Osteocyte (in vitro differentiated cells): ENCODE results near the gene HOTAIR. TPM values are rescaled to one million over a fixed set of nuclear protein-coding genes. Genes with fewer than 3 reads are reported as not detected.

Experiments
- DNase-seq: peaks from one replicate; pipeline ENCODE4 v3.0.0; 2021; ENCODE audit warnings: mixed read lengths; ENCODE audit not compliant: unreplicated experiment; ENCODE audit errors: extremely low spot score
- H3K27ac Mint-ChIP-seq: one replicate; pipeline ENCODE4 v1.8.0; 2021; ENCODE audit warnings: mild to moderate bottlenecking, mixed read lengths; ENCODE audit not compliant: unreplicated experiment
- H3K27me3 Mint-ChIP-seq: one replicate; pipeline ENCODE4 v1.8.0; 2021; ENCODE audit warnings: mixed read lengths; ENCODE audit not compliant: unreplicated experiment
- H3K36me3 Mint-ChIP-seq: one replicate; pipeline ENCODE4 v1.8.0; 2021; ENCODE audit warnings: mixed read lengths; ENCODE audit not compliant: unreplicated experiment
- H3K4me1 Mint-ChIP-seq: one replicate; pipeline ENCODE4 v1.8.0; 2021; ENCODE audit warnings: mixed read lengths; ENCODE audit not compliant: unreplicated experiment
- H3K4me3 Mint-ChIP-seq: one replicate; pipeline ENCODE4 v1.8.0; 2021; ENCODE audit warnings: mild to moderate bottlenecking, moderate library complexity, mixed read lengths; ENCODE audit not compliant: unreplicated experiment
- H3K9me3 Mint-ChIP-seq: one replicate; pipeline ENCODE4 v1.8.0; 2021; ENCODE audit warnings: mixed read lengths; ENCODE audit not compliant: unreplicated experiment
- CTCF ChIP-seq: fragments of 200-600 bp; sonication (generic); IDR thresholded peaks from 2 replicates; pipeline ENCODE4 v1.5.0; 2021; ENCODE audit warnings: antibody characterized with exemption, mild to moderate bottlenecking, moderate library complexity
- total RNA-seq: library from RNA; stranded (reverse); gene quantifications from 2 replicates; pipeline ENCODE4 v1.2.1, GENCODE V29; 2021

HOTAIR gene
- total RNA-seq, 1 donor from 2014 or later: not detected

GRCh38 chr12:54010972-54011664 lies 36.4 kb upstream of the HOTAIR start:
- no peak for TF ChIP-seq CTCF
- H3K27me3 Mint-ChIP-seq: peaks cover 92% of the 10 kb centered on the region
- H3K9me3 Mint-ChIP-seq: no peaks in the 10 kb centered on the region
- no peak overlapping the region for H3K27ac Mint-ChIP-seq
- no peaks in the 10 kb centered on the region for H3K36me3 Mint-ChIP-seq
- H3K4me1 Mint-ChIP-seq: peaks cover 11% of the 10 kb centered on the region
- no peak for DNase-seq
- H3K4me3 Mint-ChIP-seq: no peak overlapping the region

- Mint-ChIP-seq H3K27me3 (peaks cover 92% of the 10 kb centered on the region), H3K4me3 (no peak overlapping the region), H3K27ac (no peak overlapping the region), H3K36me3 (no peaks in the 10 kb centered on the region), H3K9me3 (no peaks in the 10 kb centered on the region), H3K4me1 (peaks cover 13% of the 10 kb centered on the region)
- DNase-seq: no peak
- TF ChIP-seq CTCF: no peak
Observed at GRCh38 chr12:54010053-54010971, 35.6 kb upstream of the HOTAIR start.

- no peak for DNase-seq
- Mint-ChIP-seq H3K27ac (no peak overlapping the region), H3K36me3 (no peaks in the 10 kb centered on the region), H3K9me3 (no peaks in the 10 kb centered on the region), H3K27me3 (peaks cover 92% of the 10 kb centered on the region), H3K4me1 (peaks cover 13% of the 10 kb centered on the region), H3K4me3 (peak overlapping the region; percentile 16)
- no peak for TF ChIP-seq CTCF
Observed at GRCh38 chr12:54009171-54010052, 34.7 kb upstream of the HOTAIR start.

- DNase-seq: no peak
- peaks cover 13% of the 10 kb centered on the region for H3K4me1 Mint-ChIP-seq
- H3K36me3 Mint-ChIP-seq: no peaks in the 10 kb centered on the region
- H3K27ac Mint-ChIP-seq: no peak overlapping the region
- H3K4me3 Mint-ChIP-seq: no peak overlapping the region
- no peak for TF ChIP-seq CTCF
- H3K9me3 Mint-ChIP-seq: no peaks in the 10 kb centered on the region
- H3K27me3 Mint-ChIP-seq: peaks cover 92% of the 10 kb centered on the region
Observed at GRCh38 chr12:54008260-54008552, 33.5 kb upstream of the HOTAIR start.
